Neutrophil (primary cell): ENCODE results near the gene CD3E.

ENCODE experiments used
- H3K27ac ChIP-seq: fragments of 200-600 bp; sonication (generic); 2 replicates; pipeline ENCODE4 v1.5.1; 2016; ENCODE audit warnings: mild to moderate bottlenecking, moderate library complexity
- H3K27me3 ChIP-seq: fragments of 200-600 bp; sonication (generic); 2 replicates; pipeline ENCODE4 v1.6.0; 2016; ENCODE audit warnings: mild to moderate bottlenecking
- H3K36me3 ChIP-seq: fragments of 200-600 bp; sonication (generic); 2 replicates; pipeline ENCODE4 v1.5.1; 2017
- H3K4me1 ChIP-seq, 2 experiments: fragments of 200-600 bp in 1 of 2; sonication (generic) in 1 of 2; 1 replicate in 1 of 2; 2 replicates in 1 of 2; pipeline versions ENCODE4 v1.5.1 to v1.6.1; 2013 to 2016; ENCODE audit warnings: low read depth in 1 of 2, low read length in 1 of 2, mild to moderate bottlenecking in 1 of 2, moderate library complexity in 1 of 2; ENCODE audit not compliant: control insufficient read depth in 1 of 2, insufficient read depth in 1 of 2
- H3K4me3 ChIP-seq, 2 experiments: fragments of 200-600 bp in 1 of 2; sonication (generic) in 1 of 2; 1 replicate in 1 of 2; 2 replicates in 1 of 2; pipeline ENCODE4 v1.5.1; 2013 to 2016; ENCODE audit warnings: low read depth in 1 of 2, low read length in 1 of 2, mild to moderate bottlenecking in 1 of 2, moderate library complexity in 1 of 2
- H3K9me3 ChIP-seq: fragments of 200-600 bp; sonication (generic); 2 replicates; pipeline ENCODE4 v1.5.1; 2016
- CTCF ChIP-seq: fragments of 200-600 bp; sonication (generic); IDR thresholded peaks from 2 replicates; pipeline ENCODE4 v1.5.1; 2016; ENCODE audit warnings: antibody characterized with exemption

The CD3E gene

GRCh38 chr11:118274186-118274585 is 30.3 kb upstream of the CD3E start:
- H3K36me3 ChIP-seq: no peaks in the 10 kb centered on the region
- H3K27me3 ChIP-seq: peaks cover 9% of the 10 kb centered on the region
- TF ChIP-seq CTCF: no peak
- no peaks in the 10 kb centered on the region for H3K9me3 ChIP-seq
- no peak overlapping the region for H3K27ac ChIP-seq
- no peak overlapping the region for H3K4me3 ChIP-seq
- H3K4me1 ChIP-seq: no peaks in the 10 kb centered on the region

- Histone ChIP-seq H3K4me3 (no peak overlapping the region), H3K4me1 (no peaks in the 10 kb centered on the region), H3K9me3 (no peaks in the 10 kb centered on the region), H3K27ac (no peak overlapping the region), H3K27me3 (peaks cover 9% of the 10 kb centered on the region), H3K36me3 (no peaks in the 10 kb centered on the region)
- TF ChIP-seq CTCF: no peak
Observed at GRCh38 chr11:118275176-118275575, 29.4 kb upstream of the CD3E start.

- no peak for TF ChIP-seq CTCF
- no peaks in the 10 kb centered on the region for H3K9me3 ChIP-seq
- H3K4me3 ChIP-seq: no peak overlapping the region
- H3K4me1 ChIP-seq: no peaks in the 10 kb centered on the region
- H3K27ac ChIP-seq: no peak overlapping the region
- H3K36me3 ChIP-seq: no peaks in the 10 kb centered on the region
- H3K27me3 ChIP-seq: peaks cover 9% of the 10 kb centered on the region
Observed at GRCh38 chr11:118276422-118276821, 28.1 kb upstream of the CD3E start.

GRCh38 chr11:118277312-118277711 is 27.2 kb upstream of the CD3E start:
- Histone ChIP-seq H3K27me3 (peaks cover 9% of the 10 kb centered on the region), H3K36me3 (no peaks in the 10 kb centered on the region), H3K4me1 (no peaks in the 10 kb centered on the region), H3K27ac (no peak overlapping the region), H3K9me3 (no peaks in the 10 kb centered on the region), H3K4me3 (no peak overlapping the region)
- TF ChIP-seq CTCF: no peak

GRCh38 chr11:118281284-118281683 is 23.2 kb upstream of the CD3E start:
- H3K4me3 ChIP-seq: no peak overlapping the region
- H3K36me3 ChIP-seq: no peaks in the 10 kb centered on the region
- H3K27me3 ChIP-seq: peaks cover 1% of the 10 kb centered on the region
- no peak overlapping the region for H3K27ac ChIP-seq
- H3K4me1 ChIP-seq: no peaks in the 10 kb centered on the region
- no peaks in the 10 kb centered on the region for H3K9me3 ChIP-seq
- TF ChIP-seq CTCF: no peak

- no peak for TF ChIP-seq CTCF
- no peaks in the 10 kb centered on the region for H3K4me1 ChIP-seq
- no peak overlapping the region for H3K27ac ChIP-seq
- no peaks in the 10 kb centered on the region for H3K9me3 ChIP-seq
- no peak overlapping the region for H3K4me3 ChIP-seq
- H3K27me3 ChIP-seq: no peaks in the 10 kb centered on the region
- no peaks in the 10 kb centered on the region for H3K36me3 ChIP-seq
Observed at GRCh38 chr11:118282606-118283005, 21.9 kb upstream of the CD3E start.
